ENCODE measurements around the gene GPRASP2. TPM values are rescaled to one million over a fixed set of nuclear protein-coding genes. Genes with fewer than 3 reads are reported as not detected.
A peak's percentile ranks its signal among the peaks of the same experiment; 100 is the strongest.
"Not testable (repeated sequence)": the region's sequence is repeated elsewhere in the genome, so short reads cannot be mapped to it uniquely, and the experiment has no call there.

The GPRASP2 gene
- total RNA-seq, 4 donors from 2014 or later = 1.7 to 3.9 (median 1.9) TPM

GRCh38 chrX:102714994-102715393 is 2.7 kb downstream of the GPRASP2 start:
- Histone ChIP-seq H3K36me3 (no peaks in the 10 kb centered on the region), H3K4me3 (no peak overlapping the region), H3K9me3 (no peaks in the 10 kb centered on the region), H3K4me1 (no peaks in the 10 kb centered on the region), H3K27me3 (no peaks in the 10 kb centered on the region), H3K27ac (no peak overlapping the region)
- no peak for TF ChIP-seq POLR2A (IDR thresholded peaks at IDR 0.05)
- TF ChIP-seq, protein P1, sequence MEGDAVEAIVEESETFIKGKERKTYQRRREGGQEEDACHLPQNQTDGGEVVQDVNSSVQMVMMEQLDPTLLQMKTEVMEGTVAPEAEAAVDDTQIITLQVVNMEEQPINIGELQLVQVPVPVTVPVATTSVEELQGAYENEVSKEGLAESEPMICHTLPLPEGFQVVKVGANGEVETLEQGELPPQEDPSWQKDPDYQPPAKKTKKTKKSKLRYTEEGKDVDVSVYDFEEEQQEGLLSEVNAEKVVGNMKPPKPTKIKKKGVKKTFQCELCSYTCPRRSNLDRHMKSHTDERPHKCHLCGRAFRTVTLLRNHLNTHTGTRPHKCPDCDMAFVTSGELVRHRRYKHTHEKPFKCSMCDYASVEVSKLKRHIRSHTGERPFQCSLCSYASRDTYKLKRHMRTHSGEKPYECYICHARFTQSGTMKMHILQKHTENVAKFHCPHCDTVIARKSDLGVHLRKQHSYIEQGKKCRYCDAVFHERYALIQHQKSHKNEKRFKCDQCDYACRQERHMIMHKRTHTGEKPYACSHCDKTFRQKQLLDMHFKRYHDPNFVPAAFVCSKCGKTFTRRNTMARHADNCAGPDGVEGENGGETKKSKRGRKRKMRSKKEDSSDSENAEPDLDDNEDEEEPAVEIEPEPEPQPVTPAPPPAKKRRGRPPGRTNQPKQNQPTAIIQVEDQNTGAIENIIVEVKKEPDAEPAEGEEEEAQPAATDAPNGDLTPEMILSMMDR (IDR thresholded peaks at IDR 0.05) = no peak
- DNase-seq = no peak

GRCh38 chrX:102715967-102716366 is 3.7 kb downstream of the GPRASP2 start:
- H3K27ac ChIP-seq = no peak overlapping the region
- TF ChIP-seq POLR2A (IDR thresholded peaks at IDR 0.05) = no peak
- TF ChIP-seq, protein P1 (IDR thresholded peaks at IDR 0.05) = no peak
- no peak for DNase-seq
- H3K36me3 ChIP-seq = no peaks in the 10 kb centered on the region
- no peaks in the 10 kb centered on the region for H3K4me1 ChIP-seq
- no peak overlapping the region for H3K4me3 ChIP-seq
- no peaks in the 10 kb centered on the region for H3K27me3 ChIP-seq
- no peaks in the 10 kb centered on the region for H3K9me3 ChIP-seq

DNA sequence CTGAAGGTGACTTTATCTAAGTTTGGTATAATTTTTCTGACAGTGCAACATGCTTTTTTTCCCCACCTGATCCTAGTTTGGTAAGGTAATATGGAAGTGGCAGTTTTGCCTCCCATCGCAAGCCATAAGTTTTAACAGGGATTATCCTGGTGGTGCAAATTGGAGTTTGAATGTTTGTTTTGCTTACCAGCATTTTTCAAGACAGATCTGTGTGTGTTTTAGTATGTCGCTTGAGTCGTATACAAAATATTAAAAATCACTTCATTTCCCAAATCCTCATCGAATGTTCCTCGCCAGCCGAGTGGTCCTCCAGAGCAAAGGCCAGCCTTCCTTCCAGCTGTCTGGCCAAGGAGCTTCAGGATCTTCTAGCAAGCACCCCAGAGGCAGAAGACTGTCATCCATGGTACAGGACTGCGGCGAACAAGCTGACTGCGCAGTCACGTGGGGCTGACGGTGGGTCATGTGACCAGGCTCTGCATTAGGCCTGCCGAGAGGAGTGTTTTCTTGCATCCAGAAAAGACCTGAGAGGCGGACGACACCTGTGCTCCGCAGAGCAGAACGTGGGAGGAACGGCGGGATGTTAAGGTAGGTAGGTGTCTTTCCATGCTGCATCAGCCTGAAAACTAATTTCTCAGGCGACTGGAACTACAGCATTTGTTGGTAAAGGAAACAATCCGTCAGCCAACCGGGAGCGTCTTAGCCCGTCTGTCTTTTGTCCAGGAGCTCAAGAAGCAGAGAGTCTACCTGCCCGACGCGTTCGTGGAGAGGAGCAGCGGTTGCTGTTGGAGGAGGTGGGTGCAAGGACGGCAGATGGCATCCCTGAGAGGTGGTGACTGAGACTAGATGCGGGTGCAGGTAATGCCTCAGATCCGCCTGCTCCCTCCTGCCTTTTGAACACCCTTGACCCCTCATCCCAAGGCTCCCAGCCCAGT is 8.3 kb downstream of the GPRASP2 start, which contains the start of gene GPRASP3:
TSS of gene GPRASP3 (plus strand) at position 507 of the 932 bp plus-strand sequence. CDS start 28,253 bp downstream, outside the sequence.
- Histone ChIP-seq H3K27me3 (no peaks in the 10 kb centered on the region), H3K9me3 (no peaks in the 10 kb centered on the region), H3K36me3 (no peaks in the 10 kb centered on the region), H3K4me3 (peak within 1 kb of the TSS; percentile 27 to 52 (median 40)), H3K27ac (peak within 1 kb of the TSS in 1 of 4 donors; percentile 17), H3K4me1 (no peaks in the 10 kb centered on the region)
- DNase-seq = peak; percentile 65 to 90 (median 84)
- peak in 1 of 2 donors; percentile 38 for TF ChIP-seq POLR2A (IDR thresholded peaks at IDR 0.05)
- TF ChIP-seq, protein P1 (IDR thresholded peaks at IDR 0.05) = no peak

- H3K9me3 ChIP-seq, H3K27me3 ChIP-seq, DNase-seq, H3K36me3 ChIP-seq, H3K27ac ChIP-seq, H3K4me1 ChIP-seq: not testable (repeated sequence)
- peak overlapping the region in 2 of 4 donors; percentile 51 to 52 for H3K4me3 ChIP-seq
Observed at GRCh38 chrX:102721169-102721506, 8.9 kb downstream of the GPRASP2 start.

- no peak overlapping the region for H3K4me3 ChIP-seq
- no peaks in the 10 kb centered on the region for H3K4me1 ChIP-seq
- no peak for DNase-seq
- H3K9me3 ChIP-seq = no peaks in the 10 kb centered on the region
- no peaks in the 10 kb centered on the region for H3K36me3 ChIP-seq
- no peaks in the 10 kb centered on the region for H3K27me3 ChIP-seq
- H3K27ac ChIP-seq = no peak overlapping the region
- TF ChIP-seq, protein P1 (IDR thresholded peaks at IDR 0.05) = no peak
- no peak for TF ChIP-seq POLR2A (IDR thresholded peaks at IDR 0.05)
Observed at GRCh38 chrX:102723456-102723855, 11.2 kb downstream of the GPRASP2 start.

GRCh38 chrX:102727761-102728160 is 15.5 kb downstream of the GPRASP2 start:
- no peak for DNase-seq
- TF ChIP-seq, protein P1 (IDR thresholded peaks at IDR 0.05) = no peak
- TF ChIP-seq POLR2A (IDR thresholded peaks at IDR 0.05) = no peak
- Histone ChIP-seq H3K27me3 (no peaks in the 10 kb centered on the region), H3K4me3 (no peak overlapping the region), H3K4me1 (no peaks in the 10 kb centered on the region), H3K36me3 (no peaks in the 10 kb centered on the region), H3K27ac (no peak overlapping the region), H3K9me3 (no peaks in the 10 kb centered on the region)

Data from Peyer's patch (tissue), 4 donors.